BJ (cell line): ENCODE data around the gene KLHL29. TPM values are rescaled to one million over a fixed set of nuclear protein-coding genes. Genes with fewer than 3 reads are reported as not detected.

Source experiments
- CTCF ChIA-PET: fragments of 350-600 bp; formaldehyde crosslinking; extraction: SDS; loops from one replicate; lab custom pipeline; 2021; ENCODE audit warnings: antibody characterized with exemption, inconsistent platforms; lab: Yijun Ruan, JAX
- POLR2A ChIA-PET: fragments of 300-600 bp; sonication (Branson Sonifier 250); formaldehyde crosslinking; extraction: SDS; loops from one replicate; lab custom pipeline; 2021; ENCODE audit warnings: antibody characterized with exemption; lab: Charles Lee
- DNase-seq: peaks from one replicate; pipeline ENCODE4 v3.0.0-alpha.2; 2011; ENCODE audit warnings: low read depth
- H3K27me3 ChIP-seq: 2 replicates; pipeline ENCODE4 v1.6.0; 2011; ENCODE audit warnings: low read length; ENCODE audit not compliant: control insufficient read depth, insufficient read depth
- H3K36me3 ChIP-seq: 2 replicates; pipeline ENCODE4 v1.5.1; 2011; ENCODE audit warnings: low read length; ENCODE audit not compliant: control insufficient read depth, insufficient read depth
- H3K4me3 ChIP-seq: 2 replicates; pipeline ENCODE4 v1.5.1; 2011; ENCODE audit warnings: low read depth, mild to moderate bottlenecking, control low read depth, low read length
- polyA plus RNA-seq: library from polyadenylated mRNA; depleted of rRNA; stranded (reverse); fragments of >200 nt; gene quantifications from 2 replicates; pipeline ENCODE4 v1.2.3, GENCODE V29; 2011
- TF ChIP-seq, protein P1 (sequence below): IDR thresholded peaks from 2 replicates; pipeline ENCODE4 v1.5.1; 2011; ENCODE audit warnings: low read depth, mild to moderate bottlenecking, control low read depth, inconsistent platforms, low read length, moderate library complexity; ENCODE audit not compliant: insufficient read depth

Gene KLHL29
- polyA plus RNA-seq, 1 experiment = 10.0 TPM

GRCh38 chr2:23549051-23549450 lies 164.1 kb downstream of the KLHL29 start:
- Histone ChIP-seq H3K27me3 (no peaks in the 10 kb centered on the region), H3K36me3 (no peaks in the 10 kb centered on the region; the same call in 1 of the 2 replicates), H3K4me3 (no peak overlapping the region)
- no peak for DNase-seq
- TF ChIP-seq, protein P1, sequence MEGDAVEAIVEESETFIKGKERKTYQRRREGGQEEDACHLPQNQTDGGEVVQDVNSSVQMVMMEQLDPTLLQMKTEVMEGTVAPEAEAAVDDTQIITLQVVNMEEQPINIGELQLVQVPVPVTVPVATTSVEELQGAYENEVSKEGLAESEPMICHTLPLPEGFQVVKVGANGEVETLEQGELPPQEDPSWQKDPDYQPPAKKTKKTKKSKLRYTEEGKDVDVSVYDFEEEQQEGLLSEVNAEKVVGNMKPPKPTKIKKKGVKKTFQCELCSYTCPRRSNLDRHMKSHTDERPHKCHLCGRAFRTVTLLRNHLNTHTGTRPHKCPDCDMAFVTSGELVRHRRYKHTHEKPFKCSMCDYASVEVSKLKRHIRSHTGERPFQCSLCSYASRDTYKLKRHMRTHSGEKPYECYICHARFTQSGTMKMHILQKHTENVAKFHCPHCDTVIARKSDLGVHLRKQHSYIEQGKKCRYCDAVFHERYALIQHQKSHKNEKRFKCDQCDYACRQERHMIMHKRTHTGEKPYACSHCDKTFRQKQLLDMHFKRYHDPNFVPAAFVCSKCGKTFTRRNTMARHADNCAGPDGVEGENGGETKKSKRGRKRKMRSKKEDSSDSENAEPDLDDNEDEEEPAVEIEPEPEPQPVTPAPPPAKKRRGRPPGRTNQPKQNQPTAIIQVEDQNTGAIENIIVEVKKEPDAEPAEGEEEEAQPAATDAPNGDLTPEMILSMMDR = no peak
- CTCF ChIA-PET = no interaction called here
- POLR2A ChIA-PET = no interaction called here

GRCh38 chr2:23549821-23550530 lies 165.0 kb downstream of the KLHL29 start:
- Histone ChIP-seq H3K27me3 (no peaks in the 10 kb centered on the region), H3K36me3 (no peaks in the 10 kb centered on the region; the same call in 1 of the 2 replicates), H3K4me3 (no peak overlapping the region)
- ChIA-PET CTCF (no interaction called here), POLR2A (no interaction called here)
- DNase-seq = no peak
- TF ChIP-seq, protein P1 = no peak

GRCh38 chr2:23550553-23550952 lies 165.6 kb downstream of the KLHL29 start:
- TF ChIP-seq, protein P1 = no peak
- Histone ChIP-seq H3K4me3 (no peak overlapping the region), H3K27me3 (no peaks in the 10 kb centered on the region), H3K36me3 (peaks cover under 1% of the 10 kb centered on the region; the same call in 1 of the 2 replicates)
- DNase-seq = no peak
- POLR2A ChIA-PET = no interaction called here
- CTCF ChIA-PET = no interaction called here

GRCh38 chr2:23551875-23552274 lies 166.9 kb downstream of the KLHL29 start:
- H3K4me3 ChIP-seq = no peak overlapping the region
- H3K27me3 ChIP-seq = no peaks in the 10 kb centered on the region
- H3K36me3 ChIP-seq = peaks cover 2% of the 10 kb centered on the region; the same call in 1 of the 2 replicates
- CTCF ChIA-PET = no interaction called here
- TF ChIP-seq, protein P1 = no peak
- POLR2A ChIA-PET = no interaction called here
- DNase-seq = no peak

GRCh38 chr2:23553561-23553960 lies 168.6 kb downstream of the KLHL29 start:
- TF ChIP-seq, protein P1 = no peak
- ChIA-PET CTCF (no interaction called here), POLR2A (no interaction called here)
- Histone ChIP-seq H3K36me3 (peaks cover 2% of the 10 kb centered on the region; the same call in 1 of the 2 replicates), H3K27me3 (no peaks in the 10 kb centered on the region), H3K4me3 (no peak overlapping the region)
- DNase-seq = no peak
